Activated gamma-delta T cell (primary cell): Measurements from ENCODE around the gene CYP4F22.
"Not testable (repeated sequence)": the region's sequence is repeated elsewhere in the genome, so short reads cannot be mapped to it uniquely, and the experiment has no call there.

Experiments
- DNase-seq: peaks from one replicate; lab custom pipeline; 2025; lab: John Stamatoyannopoulos, UW
- total RNA-seq, 2 donors: gene quantifications; one replicate each; lab custom pipeline; 2026; lab: John Stamatoyannopoulos, UW

The CYP4F22 gene
- 3.6 to 4.6 reads per million in 2 donors for total RNA-seq

DNA sequence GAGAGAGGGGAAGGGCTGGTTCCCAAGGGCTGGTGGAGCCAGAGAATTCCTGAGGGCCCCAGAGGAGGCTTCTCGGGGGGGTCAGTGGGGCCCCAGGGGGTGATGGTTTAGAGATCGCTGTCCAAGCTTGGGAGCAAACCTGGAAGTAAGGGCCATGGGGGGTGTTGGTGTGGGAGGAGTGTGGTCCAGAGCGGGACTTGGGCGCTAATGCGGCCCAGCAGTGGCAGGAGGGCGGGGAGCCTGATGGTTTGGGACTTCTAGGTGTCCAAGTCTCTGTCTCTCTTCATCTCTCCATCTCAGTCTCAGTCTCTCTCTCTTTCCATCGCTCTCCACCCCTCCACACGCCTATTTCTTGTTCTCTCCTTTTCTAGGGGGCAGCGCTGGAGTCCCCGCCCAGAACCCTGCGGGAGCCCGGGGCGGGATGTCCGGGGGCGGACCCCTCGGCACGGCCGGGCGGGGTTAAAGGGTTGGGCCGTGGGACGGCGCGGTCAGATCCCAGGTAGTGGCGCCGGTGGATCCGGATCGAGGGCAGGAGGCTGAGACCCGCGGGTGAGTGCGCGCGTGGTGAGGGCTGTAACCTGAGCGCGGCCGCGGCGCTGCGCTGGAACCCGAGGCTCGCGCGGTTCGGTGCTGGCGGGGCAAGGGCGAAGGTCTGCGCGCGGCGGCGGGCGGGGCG, at the start of gene CYP4F22:
CYP4F22 (plus strand) TSS at position 491 of the 676 bp plus-strand sequence. CDS start 16,812 bp downstream, outside the sequence.
- no peak for DNase-seq

DNA sequence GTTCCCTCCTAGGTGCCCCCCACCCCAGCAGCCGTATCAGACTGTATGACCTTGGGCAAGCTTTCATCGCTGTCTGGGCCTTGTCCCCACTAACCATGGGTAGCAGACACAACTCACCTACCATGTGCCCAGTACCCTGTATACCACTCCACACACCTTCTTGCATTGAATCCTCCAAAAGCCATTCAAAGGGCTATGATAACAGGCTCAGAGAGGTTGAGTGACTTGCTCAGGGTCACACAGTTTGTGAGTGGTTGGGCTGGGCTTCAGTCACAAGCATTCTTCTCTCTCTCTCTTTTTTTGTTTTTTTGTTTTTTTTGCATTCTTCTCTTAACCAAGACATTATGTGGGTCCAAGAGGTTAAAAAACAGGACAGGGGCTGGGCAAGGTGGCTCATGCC, 46.6 kb upstream of the CYP4F22 start:
- no peak for DNase-seq

DNA sequence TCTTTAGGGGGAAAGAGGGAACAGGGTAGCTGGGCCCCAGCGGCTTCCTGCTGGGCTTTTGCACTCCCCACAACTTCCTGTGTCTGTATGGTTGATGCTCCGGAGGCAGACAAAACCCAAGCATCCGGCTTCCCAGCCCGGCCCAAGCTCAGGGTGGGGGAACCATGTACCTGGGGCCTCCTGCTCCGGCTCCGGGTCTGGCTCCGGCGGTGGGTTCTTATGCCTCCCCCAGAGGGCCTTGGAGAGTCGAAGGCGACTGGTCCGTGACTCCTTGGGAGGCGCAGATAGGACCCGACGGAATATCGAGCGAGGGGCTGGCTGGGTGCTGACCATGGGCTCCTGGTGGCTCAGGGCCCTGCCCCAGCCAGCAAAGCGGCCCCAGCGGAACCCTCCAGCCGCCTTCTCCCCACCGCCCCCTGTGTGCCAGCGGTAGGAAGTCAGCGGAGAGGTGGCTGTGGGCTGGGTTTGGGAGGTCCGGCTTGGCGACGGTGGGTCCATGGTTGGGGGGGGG, 44.4 kb upstream of the CYP4F22 start:
- peak; percentile 50 for DNase-seq

DNA sequence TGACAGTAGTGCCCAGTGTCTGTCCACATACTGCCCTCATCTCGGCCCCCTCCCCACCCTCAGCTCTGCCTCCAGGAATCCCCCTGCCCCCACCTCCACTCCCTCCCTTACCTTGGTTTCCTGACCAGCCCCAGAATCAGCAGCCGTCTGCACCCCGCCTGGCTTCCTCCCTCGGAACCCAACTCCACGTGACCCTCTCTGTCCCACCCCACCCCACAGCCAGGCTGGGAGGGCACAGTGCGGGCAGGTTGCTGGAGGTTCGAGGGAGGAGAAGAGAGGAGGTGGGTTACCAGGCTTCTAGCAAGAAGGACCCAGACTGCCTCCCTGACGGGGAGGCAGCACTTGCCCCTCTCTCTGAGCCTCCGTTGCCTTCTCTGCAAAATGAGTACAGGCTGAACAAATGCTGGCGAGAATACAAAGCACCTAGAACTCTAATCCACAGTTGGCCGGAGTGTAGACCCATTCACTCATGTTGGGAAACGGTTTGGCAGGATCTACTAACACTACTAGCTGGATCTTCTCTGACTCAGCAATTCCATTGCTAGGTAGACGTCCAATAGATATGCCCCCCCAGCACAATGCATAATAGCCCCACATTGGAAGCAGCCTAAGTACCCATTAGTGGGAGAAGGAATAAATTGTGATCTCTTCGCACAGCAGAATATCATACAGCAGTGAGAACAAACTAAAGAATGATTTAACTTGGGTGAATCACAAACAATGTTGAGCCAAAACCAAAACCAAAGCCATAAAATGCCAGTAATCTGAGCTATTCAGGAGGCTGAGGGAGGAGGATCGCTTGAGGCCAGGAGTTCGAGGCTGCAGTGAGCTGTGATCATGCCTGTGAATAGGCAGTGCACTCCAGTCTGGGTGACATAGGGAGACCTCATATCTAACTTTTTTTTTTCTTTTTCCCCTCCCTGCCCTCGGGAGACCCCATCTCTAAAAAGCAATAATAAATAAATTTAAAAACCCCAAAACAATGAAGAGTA, 43.6 kb upstream of the CYP4F22 start, which contains the start of gene RASAL3:
RASAL3 (minus strand) TSS at position 151 of the 992 bp plus-strand sequence. CDS start 186 bp downstream, outside the sequence.
- DNase-seq, result peak; percentile 43

DNA sequence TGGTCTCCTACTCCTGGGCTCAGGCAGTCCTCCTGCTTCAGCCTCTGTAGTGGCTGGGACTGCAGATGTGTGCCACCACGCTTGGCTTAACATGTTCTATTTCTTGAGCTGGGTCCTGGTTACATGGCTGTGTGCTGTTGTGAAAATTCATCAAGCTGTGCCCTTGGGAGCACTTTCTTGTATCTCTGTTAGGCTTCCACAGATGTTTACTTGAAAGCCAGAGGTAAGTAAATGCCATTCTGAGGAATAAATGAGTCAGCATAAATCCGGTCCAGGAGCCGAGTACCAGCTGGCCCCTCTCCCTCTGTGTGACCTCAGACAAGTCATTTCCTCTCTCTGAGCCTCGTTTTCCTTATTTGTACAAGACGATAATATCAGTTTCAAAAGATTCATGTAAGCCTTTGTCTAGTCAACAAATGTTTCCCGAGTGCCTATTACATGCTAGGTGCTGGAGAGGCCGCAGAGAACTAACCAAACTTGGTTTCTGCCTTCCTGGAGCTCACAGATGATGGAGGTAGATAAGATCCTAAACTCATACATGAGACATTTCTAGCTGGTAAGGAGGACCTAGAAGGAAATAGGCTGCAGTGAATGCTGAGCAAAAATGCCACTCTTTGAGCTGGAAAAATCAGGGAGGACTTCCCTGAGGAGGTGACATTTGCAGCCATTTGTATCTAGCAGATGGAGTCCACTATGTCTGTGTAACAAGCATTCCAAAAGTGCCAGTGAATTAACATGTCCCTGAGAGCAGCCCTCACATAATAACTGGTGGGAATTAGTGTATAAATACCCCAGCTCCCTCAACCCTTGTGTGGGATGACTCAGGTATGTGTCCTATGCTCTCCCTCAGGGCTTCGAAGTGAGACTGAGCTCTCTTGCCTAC, 41.2 kb upstream of the CYP4F22 start:
- DNase-seq, result no peak

DNA sequence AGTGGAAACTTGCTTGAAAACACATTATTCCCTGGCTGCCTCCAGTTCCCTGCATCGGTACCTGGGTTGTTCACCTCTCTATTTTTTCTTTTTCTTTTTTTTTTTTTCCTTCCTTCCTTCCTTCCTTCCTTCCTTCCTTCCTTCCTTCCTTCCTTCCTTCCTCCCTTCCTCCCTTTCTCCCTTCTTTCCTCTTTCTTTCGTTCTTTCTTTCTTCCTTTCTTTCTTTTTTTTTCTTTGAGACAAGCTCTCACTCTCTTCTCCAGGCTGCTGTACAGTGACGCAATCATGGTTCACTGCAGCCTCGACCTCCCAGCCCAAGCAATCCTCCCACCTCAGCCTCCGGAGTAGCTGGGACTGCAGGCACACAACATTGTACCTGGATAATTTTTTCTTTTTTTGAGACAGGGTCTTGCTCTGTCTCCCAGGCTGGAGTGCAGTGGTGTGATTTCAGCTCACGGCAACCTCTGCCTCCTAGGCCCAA, 40.6 kb upstream of the CYP4F22 start:
- DNase-seq, result no peak

- DNase-seq, result no peak
Observed at GRCh38 chr19:15468675-15469512, 39.4 kb upstream of the CYP4F22 start.

GRCh38 chr19:15469513-15470297, 38.6 kb upstream of the CYP4F22 start:
- DNase-seq, result no peak

DNA sequence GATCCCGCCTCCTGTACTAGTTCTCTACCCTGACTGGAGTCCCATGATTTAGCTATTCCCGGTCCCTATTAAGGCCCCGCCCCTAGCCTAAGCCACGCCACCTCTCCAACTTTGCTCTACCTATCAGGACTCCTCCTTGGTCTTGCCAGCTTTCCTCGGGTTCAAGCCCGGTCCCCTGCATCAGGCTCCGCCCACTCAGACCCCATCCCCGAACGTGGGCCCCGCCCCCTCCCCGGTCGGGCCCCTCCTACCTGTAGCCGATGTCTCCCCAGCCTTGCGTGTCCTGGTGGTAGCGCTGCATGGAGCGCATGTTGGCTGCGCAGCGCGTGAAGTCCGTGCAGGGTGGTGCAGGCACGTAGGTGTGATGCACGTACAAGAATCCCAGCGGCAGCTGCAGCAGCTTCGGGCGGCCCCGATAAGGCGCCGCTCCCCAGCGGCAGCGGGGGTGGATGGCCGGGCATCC, 36.7 kb upstream of the CYP4F22 start:
- DNase-seq, result no peak

DNA sequence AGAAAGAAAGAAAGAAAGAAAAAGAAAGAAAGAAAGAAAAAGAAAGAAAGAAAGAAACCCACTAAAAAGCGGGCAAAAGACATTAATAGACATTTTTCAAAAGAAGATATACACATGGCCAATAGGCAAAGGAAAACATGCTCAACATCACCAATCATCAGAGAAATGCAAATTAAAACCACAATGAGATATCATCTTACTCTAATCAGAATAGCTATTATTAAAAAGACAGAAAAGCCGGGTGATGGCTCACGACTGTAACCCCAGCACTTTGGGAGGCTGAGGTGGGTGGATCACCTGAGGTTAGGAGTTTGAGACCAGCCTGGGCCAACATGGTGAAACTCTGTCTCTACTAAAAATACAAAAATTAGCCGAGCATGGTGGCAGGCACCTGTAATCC, 34.5 kb upstream of the CYP4F22 start:
- not testable (repeated sequence) for DNase-seq

- DNase-seq, result no peak
Observed at GRCh38 chr19:15475169-15475568, 33.2 kb upstream of the CYP4F22 start.

DNA sequence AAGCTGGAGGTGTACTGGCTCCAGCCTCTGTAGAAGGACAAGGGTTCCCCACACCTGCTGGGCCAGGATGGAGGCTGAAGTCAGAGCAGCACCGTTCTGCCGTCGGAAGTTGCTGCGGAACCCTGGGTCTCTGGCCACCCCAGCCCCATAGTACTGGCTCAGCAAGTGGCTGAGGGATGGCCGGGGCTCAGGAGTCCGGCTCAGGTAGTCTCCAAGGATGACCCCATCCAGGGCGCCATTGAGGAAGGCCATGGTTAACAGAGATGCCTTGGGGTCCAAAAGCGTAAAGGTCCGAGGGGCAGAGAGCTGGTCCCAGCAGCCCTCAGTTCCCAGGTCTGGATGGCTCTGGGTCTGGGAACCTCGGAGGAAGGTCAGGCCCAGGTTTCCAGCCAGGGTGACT, 32.7 kb upstream of the CYP4F22 start:
- DNase-seq, result no peak

DNA sequence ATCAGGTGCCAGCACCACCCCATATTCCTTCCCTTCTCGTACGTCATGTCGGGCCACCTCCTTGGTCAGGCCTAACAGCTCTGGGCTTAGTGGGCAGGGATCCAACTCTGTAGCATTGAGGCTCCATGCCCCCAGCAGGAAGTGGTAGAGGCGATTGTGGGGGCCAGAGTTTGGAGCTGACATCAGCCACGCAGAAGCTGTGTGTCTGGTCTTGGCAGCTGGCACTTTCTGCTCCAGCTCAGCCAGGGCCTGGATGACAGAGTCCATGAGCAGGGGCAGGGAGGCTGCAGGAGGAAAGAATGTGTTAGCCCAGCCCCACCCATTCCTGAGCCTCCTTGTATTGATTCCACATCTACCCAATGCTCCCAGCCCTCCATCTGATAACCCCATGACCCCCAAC, 32.0 kb upstream of the CYP4F22 start:
- DNase-seq, result no peak

DNA sequence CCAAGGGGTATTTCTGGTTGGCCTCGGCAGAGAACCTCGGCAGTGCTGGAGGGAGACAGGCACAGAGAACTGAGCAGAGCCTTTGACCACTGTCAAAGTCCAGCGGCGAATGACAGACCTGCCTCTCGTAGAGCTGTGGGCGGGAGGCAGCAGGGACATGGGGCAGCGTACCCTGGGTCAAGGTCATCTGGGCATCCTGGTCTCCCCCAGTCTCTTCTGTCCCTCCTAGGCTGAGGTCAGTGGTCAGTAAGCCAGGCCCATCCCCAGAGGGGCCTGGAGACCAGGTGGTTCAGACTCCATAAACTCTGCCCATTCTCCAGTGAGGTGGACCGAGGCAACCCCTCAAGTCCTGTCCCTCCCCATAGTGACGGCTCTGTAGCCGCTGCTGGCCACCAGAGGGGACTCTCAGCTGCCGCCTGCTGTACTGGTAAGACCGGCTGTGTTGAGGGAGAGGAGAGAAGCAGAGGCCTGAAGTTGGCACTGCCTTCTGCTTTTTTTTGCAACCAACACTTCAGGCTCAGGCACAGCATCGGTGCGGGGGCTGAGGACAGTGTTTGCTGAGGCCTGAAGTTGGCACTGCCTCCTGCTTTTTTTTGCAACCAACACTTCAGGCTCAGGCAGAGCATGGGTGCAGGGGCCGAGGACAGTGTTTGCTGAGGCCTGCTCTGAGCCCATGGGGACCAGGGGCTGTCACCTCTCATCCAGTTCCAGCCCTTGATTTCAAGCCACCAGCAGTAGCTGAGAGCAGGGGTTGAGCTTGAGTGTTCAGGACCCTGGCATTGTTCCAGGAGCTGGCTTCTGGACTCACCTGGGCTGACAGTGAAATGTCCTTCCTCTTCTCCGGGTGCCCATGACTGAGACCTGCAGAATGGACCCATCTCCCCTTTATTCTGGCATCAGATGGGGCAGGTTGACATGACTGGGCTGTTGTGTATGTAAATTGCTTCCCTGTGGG, 28.7 kb upstream of the CYP4F22 start, which contains the start of gene PGLYRP2:
PGLYRP2 (minus strand) TSS at position 111 of the 955 bp plus-strand sequence. CDS start 130 bp downstream, outside the sequence.
- DNase-seq, result no peak

- not testable (repeated sequence) for DNase-seq
Observed at GRCh38 chr19:15480996-15481395, 27.3 kb upstream of the CYP4F22 start.

DNA sequence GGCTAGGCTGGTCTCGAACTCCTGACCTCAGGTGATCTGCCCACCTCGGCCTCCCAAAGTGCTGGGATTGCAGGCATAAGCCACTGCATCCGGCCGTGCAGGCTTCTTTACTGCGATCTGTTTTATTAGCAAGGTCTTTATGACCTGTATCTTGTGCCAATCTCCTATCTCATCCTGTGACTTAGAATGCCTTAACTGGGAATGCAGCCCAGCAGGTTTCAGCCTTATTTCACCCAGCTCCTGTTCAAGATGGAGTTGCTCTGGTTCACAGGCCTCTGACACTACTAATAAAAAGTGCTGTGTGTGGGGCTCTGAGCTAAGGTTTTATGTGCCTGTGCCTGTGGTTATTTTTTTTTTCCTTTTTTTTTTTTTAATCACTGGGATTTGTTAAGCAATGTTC, 22.6 kb upstream of the CYP4F22 start:
- not testable (repeated sequence) for DNase-seq

GRCh38 chr19:15487038-15487437, 21.3 kb upstream of the CYP4F22 start:
- DNase-seq, result no peak
